NOMO-1 treated with dmso at 0.1 percent for 144 hours (cell line): ENCODE results near the gene CFAP43.

ENCODE experiments used
- DNase-seq: peaks from one replicate; lab custom pipeline; 2025; ENCODE audit not compliant: unreplicated experiment; lab: John Stamatoyannopoulos, UW

Gene CFAP43

GRCh38 chr10:104099269-104099668 lies 132.9 kb downstream of the CFAP43 start:
- DNase-seq: no peak

GRCh38 chr10:104098358-104098925 lies 133.7 kb downstream of the CFAP43 start:
- DNase-seq: no peak

GRCh38 chr10:104096692-104097091 lies 135.5 kb downstream of the CFAP43 start:
- DNase-seq: no peak

- DNase-seq: no peak
Measured at GRCh38 chr10:104092749-104093148, 139.4 kb downstream of the CFAP43 start.

- DNase-seq: no peak
Measured at GRCh38 chr10:104090611-104091010, 141.6 kb downstream of the CFAP43 start.

- no peak for DNase-seq
Measured at GRCh38 chr10:104089621-104090020, 142.5 kb downstream of the CFAP43 start.

GRCh38 chr10:104088239-104088638 lies 143.9 kb downstream of the CFAP43 start:
- DNase-seq: no peak

GRCh38 chr10:104085801-104086400 lies 146.3 kb downstream of the CFAP43 start, which contains the start of gene COL17A1:
Gene COL17A1 (minus strand): TSS chr10:104085880. CDS start chr10:104080673, 5,207 bp downstream.
- DNase-seq: no peak

- DNase-seq: no peak
Measured at GRCh38 chr10:104084482-104085142, 147.6 kb downstream of the CFAP43 start.

GRCh38 chr10:104081998-104082397 lies 150.2 kb downstream of the CFAP43 start:
- DNase-seq: no peak

- DNase-seq: no peak
Measured at GRCh38 chr10:104080762-104081161, 151.4 kb downstream of the CFAP43 start.
